HG03135 (cell line): ENCODE results near the gene CHMP1B.

Source experiments
- ATAC-seq: cut with Tn5 transposase; IDR thresholded peaks from one replicate; pipeline ENCODE4 v1.9.1; 2021; ENCODE audit warnings: mild to moderate bottlenecking, moderate library complexity; ENCODE audit not compliant: unreplicated experiment

Gene CHMP1B

DNA sequence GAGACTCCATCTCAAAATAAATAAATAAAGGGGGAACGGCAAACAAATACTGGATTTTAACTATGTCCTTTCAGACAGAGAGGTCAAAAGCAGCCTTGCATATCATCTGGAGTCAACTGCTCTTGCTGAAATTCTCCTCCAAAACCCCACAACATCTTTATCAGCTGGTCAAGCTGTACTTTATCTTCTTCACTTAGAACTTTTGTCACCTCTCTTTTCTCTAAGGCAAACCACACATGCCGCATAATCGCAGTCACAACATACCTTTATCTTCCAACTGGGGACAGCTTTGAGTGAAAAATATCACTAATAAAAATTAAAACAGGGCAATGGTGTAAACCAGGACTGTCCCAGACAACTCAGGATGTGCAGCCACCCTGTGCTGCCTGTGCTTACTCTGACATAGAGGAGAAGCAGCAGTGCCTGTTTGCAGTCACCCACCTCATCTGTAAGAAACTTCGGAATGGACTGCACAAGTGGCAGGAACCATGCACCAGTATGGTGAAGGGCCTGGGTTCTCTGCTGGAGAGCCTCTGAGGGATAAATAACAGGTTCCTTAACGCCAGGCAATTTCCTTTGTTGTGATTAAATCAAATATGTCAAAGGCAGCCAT, 50.7 kb downstream of the CHMP1B start:
- no peak for ATAC-seq

- ATAC-seq, result no peak
These were observed 51.5 kb downstream of the CHMP1B start for GRCh38 chr18:11902522-11903292.
